Dermis blood vessel endothelial cell (primary cell): Measurements from ENCODE around the gene ABCC4. TPM values are rescaled to one million over a fixed set of nuclear protein-coding genes. Genes with fewer than 3 reads are reported as not detected.
A peak's percentile ranks its signal among the peaks of the same experiment; 100 is the strongest.

Experiments used
- DNase-seq: peaks from one replicate; pipeline ENCODE4 v3.0.0; 2010
- total RNA-seq: library from RNA; depleted of rRNA; stranded (reverse); fragments of >200 nt; gene quantifications from 2 replicates; pipeline ENCODE4 v1.2.3, GENCODE V29; 2014

ABCC4 gene, protein sequence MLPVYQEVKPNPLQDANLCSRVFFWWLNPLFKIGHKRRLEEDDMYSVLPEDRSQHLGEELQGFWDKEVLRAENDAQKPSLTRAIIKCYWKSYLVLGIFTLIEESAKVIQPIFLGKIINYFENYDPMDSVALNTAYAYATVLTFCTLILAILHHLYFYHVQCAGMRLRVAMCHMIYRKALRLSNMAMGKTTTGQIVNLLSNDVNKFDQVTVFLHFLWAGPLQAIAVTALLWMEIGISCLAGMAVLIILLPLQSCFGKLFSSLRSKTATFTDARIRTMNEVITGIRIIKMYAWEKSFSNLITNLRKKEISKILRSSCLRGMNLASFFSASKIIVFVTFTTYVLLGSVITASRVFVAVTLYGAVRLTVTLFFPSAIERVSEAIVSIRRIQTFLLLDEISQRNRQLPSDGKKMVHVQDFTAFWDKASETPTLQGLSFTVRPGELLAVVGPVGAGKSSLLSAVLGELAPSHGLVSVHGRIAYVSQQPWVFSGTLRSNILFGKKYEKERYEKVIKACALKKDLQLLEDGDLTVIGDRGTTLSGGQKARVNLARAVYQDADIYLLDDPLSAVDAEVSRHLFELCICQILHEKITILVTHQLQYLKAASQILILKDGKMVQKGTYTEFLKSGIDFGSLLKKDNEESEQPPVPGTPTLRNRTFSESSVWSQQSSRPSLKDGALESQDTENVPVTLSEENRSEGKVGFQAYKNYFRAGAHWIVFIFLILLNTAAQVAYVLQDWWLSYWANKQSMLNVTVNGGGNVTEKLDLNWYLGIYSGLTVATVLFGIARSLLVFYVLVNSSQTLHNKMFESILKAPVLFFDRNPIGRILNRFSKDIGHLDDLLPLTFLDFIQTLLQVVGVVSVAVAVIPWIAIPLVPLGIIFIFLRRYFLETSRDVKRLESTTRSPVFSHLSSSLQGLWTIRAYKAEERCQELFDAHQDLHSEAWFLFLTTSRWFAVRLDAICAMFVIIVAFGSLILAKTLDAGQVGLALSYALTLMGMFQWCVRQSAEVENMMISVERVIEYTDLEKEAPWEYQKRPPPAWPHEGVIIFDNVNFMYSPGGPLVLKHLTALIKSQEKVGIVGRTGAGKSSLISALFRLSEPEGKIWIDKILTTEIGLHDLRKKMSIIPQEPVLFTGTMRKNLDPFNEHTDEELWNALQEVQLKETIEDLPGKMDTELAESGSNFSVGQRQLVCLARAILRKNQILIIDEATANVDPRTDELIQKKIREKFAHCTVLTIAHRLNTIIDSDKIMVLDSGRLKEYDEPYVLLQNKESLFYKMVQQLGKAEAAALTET (N-terminal part only)
- 6.1 and 9.8 TPM in 2 replicates for total RNA-seq

DNA sequence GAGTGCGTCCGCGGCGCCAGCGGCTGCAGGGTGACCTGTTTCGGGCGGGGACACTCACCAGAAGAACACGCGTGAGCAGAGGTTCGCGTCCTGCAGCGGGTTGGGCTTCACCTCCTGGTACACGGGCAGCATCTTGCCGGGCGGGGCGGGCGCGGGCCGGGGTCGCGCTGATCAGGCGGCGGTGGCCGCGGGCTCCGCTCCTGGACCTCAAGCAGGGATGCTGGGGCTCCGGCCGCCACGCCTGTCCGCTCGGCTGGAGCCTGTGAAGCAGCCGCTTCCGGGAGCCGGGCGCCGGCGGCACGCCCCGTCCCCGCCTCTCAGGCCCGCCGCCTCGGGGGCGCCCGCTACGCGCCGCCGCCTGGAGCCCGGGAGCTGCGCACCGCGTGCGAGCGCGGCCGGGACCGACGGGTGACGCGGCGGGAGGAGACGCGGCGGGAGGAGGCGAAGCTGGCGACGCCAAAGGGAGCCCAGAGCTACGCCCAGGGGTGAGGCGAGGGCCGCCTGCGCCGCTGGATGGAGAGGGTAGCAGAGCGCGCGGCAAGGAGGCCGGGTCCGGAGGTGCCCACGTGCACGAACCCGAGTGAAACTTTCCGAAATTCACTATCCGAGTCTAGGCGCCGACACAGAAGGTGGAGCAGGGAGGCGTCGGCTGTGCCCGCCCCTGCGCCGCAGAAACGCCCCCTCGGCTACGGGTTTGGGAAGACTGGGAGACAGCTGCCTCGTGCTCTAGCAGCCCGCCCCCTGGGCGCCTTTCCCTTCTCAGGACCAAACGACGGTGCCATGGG, at the start of gene ABCC4:
Gene ABCC4, minus strand, starts transcription at position 269 of the 785 bp plus-strand sequence. Its CDS starts 137 bp downstream, at position 132.
- DNase-seq: peak; percentile 72

DNA sequence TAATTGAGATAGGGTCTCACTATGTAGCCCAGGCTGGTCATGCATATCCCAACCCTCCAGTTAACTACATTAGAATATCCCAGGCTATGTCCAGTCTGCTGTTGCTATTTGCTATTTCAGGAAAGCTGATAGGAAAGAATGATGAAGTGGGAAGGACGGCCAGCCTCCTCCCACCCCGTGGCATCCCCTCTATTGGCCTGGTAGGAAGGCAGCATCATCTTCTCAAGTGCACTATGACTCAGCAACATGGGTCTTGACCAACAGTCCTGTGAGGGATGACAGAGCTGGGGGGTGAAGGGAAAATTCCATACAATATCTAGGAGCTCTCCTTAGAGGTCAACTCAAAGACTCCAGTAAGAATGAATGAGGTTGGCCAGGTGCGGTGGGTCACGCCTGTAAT, 48.0 kb upstream of the ABCC4 start:
- DNase-seq: peak; percentile 19

DNA sequence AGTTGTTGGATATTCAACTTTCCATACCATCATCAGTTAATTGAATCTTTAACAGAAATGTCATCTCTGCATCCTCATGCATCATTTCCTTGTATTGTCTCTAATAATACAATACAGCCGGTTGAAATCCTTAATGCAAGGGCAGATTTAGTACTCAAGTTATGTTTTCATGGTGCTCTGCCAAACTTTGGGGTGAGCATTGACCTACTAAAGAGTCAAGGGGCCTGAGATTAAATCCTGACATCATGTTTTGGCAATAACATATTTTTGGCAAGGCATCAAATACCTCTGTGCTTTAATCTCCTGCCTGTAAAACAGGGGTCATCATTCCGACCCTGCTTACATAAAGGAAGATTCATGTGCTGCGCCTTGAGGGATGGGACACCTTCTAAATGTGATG, 42.7 kb upstream of the ABCC4 start:
- DNase-seq: peak; percentile 97

DNA sequence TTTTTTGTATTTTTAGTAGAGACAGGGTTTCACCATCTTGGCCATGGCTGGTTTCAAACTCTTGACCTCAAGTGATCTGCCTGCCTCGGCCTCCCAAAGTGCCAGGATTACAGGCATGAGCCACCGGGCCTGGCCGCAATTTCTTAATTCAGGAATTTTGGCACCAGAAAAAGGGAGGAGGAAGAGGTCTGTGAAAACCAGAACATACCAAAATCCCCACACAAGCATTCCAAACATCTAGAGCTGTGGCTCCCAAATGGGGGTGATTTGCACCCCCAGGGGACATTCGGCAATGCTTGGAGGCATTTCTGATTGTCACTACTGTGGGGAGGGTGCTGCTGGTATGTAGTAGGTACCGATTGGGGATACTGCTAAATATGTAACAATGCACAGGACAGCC, 40.2 kb upstream of the ABCC4 start:
- DNase-seq: no peak

DNA sequence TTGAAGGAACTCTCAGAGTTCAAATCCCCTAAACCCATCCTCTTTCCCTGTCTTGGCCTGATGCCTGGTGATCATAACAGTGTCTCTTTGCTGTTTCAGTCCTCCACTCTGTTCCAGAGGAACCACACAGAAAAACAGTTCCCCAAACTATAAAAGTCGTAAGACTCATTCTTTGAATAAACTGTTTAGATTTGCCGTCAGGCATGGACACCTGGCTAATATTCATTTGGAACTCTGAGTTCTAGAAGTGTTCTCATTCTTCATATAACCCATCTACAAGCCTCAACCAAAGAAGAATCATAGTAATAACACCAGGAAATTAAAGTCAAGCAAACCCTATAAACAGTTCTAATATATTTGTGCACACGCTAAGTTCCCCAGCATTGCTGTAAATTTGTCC, 37.7 kb upstream of the ABCC4 start:
- no peak for DNase-seq

DNA sequence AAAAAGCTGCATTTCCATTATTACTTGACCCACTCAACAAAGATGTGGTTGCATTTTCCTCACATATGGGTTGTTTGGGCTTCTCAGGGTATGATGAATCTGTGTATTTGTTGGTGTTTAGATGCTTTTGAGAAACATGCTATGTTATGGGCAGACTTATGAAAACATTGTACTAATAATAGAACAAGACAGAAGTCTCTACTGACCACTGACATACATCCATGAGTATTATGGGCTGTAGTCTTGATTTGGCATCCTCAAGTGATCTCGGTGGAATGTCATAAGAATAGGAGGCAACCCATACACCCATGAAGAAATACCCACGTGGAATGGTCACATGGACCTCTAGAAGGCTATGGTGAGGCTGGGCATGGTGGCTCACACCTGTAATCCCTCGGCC, 36.3 kb upstream of the ABCC4 start:
- DNase-seq: no peak

DNA sequence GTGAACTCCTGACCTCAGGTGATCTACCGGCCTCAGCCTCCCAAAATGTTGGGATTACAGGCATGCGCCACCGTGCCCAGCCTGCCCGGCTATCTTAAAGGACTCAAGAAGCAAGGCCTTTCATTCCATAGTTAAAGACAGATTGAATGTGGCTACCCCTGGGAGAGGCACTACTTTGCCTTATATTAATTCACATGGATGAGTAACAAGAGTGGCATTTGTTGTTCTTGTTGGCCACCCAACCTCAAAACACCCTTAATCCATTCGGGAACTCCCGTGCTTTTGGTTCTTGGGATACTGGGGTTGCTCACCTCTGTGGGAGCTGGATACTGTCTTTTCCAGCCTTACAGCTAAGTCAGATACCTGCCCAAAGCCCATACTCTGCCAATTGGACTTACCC, 34.4 kb upstream of the ABCC4 start:
- no peak for DNase-seq

DNA sequence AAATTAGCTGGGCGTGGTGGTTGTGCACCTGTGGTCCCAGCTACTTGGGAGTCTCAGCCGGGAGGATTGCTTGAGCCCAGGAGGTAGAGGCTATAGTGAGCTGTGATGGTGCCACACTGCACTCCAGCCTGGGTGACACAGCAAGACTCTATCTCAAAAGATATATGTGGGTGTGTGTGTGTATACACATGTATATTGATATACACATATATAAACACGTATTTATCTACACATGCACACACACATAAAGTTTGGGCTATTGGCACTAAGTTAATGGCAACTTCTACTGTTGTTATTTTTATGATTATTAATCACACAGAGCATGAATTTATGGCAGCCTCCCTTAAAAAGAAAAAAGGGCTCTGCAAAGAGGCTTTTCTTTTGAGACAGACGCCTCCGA, 27.1 kb upstream of the ABCC4 start:
- no peak for DNase-seq

DNA sequence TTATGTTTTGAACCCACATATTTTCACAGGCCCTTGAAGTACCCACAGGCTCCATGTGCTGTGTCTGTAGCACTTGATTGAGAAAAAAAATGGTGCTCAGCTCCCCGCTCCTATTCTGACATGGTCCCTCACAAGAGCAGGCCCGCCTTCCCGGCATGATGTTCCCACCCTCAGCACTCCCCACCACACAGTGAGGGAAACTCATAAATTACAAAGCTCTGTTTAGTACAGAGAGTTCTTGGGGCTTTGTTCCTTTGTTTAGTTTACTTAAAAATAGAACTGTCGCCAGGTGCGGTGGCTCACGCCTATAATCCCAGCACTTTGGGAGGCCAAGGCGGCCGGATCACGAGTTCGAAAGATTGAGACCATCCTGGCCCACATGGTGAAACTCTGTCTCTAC, 25.9 kb upstream of the ABCC4 start:
- DNase-seq: no peak

DNA sequence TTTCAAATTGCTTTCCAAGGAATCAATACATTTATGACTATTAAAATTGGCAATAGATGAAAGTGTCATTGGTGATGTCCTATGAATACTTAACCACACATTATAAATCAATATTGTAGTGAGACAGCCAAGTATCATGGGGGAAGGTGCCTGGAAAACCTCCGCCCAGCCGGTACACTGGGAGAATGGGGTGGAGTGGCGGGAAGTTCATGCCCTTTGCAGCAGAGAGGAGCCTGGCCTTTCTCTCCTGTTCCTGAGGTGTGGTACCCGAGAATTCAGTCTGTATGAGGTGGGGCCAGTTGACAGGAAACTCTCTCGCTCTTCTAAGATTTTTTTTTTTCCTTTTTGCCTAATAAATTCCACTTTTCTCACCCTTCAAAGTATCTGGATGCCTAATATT, 25.4 kb upstream of the ABCC4 start:
- DNase-seq: no peak

DNA sequence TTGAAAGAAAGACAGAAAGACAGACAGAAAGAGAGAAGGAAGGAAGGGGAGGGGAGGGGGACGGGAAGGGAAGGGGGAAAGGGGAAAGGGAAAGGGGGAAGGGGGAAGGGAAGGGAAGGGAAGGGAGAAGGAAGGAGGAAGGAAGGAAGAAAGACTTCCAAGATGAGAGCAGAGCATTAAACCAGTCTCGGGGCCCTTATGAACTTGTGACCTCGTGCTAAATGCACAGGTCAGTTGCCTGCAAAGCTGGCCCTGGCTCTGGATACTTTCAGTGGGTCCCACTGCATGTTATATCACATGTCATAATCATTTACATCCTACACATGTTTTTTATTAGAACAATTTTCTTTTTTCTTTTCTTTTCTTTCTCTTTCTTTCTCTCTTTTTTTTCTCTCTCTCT, 24.2 kb upstream of the ABCC4 start:
- no peak for DNase-seq

DNA sequence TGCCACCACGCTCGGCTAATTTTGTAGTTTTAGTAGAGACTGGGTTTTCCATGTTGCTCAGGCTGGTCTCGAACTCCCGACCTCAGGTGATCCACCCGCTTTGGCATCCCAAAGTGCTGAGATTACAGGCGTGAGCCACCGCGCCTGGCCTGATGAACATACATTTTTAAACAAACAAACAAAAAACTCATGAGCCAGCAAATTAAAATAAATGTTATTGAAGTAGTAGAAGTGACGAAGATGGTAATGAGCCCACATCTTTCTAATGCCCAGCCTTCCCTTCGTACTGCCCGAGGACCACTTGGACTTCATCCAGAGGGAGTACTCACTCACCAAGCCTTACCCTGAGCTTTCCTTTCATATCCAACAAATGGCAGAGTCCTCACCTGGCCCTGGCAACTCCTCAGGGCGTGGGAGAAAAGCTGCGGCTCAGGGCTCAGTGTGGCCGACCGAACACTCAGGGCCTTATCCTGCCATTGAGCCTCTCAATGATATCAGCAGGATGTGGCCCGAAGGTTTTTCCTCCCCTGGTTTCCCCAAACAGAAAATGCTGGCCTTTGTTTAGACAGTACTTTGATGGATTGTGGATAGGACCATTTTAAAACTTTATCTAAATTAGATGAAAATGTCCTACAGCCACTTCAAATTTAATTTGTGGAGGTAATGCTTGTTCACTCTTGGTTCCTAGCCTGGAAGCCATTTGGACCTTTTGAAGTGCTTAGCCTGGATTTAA, 22.8 kb upstream of the ABCC4 start:
- peak; percentile 69 for DNase-seq

DNA sequence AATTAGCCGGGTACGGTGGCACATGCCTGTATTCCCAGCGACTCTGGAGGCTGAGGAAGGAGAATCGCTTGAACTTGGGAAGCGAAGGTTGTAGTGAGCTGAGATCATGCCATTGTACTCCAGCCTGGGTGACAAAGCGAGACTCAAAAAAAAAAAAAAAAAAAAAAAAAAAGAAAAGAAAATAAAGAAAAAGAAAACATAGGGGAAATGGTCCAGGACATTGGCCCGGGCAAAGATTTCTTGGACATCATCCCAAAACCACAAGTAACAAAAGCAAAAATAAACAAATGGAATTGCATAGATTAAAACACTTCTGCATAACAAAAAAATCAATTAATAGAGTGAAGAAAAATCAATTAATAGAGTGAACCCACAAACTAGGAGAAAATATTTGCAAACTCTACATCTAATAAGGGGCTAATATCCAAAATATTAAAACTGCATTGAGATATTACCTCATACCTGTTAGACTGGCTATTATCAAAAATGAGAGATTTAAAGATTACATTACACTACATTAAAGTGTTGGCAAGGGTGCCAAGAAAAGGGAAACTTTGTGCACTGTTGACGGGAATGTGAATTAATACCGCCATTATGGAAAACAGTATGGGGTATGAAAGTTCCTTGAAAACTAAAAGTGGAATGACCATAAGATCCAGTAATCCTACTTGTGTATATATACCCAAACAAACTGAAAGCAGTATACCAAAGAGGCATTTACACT, 18.5 kb upstream of the ABCC4 start:
- peak; percentile 56 for DNase-seq

DNA sequence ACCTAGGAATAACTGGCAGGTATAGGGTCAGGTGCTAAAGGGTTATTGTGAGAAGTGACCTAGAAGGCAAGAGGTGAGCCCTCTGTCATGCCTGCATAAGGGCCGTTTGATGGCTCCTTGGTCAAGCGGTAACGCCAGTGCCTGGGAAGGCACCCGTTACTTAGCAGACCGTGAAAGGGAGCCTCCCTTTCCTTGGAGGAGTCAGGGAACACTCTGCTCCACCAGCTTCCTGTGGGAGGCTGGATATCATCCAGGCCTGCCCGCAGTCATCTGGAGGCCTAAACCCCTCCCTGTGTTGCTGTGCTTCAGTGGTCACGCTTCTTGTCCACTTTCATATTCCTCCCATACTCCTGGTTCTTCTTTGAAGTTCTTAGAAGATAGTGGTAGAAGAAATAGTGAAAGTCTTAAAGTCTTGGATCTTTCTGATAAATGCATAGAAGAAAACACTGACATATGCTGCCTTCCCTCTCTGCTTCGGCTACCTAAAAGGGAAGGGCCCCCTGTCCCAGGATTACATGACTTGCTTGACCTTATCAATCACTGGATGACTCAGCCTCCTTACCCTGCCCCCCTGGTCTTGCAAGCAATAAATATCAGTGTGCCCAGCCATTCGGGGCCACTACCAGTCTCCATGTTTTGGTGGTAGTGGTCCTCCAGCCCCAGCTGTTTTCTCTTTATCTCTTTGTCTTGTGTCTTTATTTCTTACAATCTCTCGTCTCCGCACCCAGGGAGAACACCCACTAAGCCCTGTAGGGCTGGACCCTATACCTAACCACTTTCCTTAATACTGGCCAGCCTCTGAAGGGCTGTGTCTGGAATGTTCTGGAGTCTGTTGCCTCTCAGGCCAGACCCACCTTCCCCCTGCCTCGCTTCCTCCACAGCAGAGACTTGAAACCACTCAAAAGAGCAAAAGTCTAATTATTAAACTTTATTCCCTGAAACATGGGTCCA, 16.1 kb upstream of the ABCC4 start:
- peak; percentile 30 for DNase-seq

DNA sequence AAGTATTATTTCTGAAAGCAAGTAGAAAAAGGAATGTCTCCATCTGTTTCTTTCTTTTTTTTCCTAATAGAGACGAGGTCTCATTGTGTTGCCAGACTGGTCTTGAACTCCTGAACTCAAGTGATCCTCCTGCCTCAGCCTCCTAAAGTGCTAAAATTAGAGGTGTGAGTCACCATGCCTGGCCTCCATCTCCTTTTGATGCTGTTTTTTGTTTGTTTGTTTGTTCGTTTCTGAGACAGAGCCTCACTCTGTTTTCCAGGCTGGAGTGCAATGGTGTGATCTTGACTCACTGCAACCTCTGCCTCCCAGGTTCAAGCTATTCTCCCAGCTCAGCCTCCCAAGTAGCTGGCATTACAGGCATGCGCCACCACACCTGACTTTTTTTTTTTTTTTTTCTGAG, 14.5 kb upstream of the ABCC4 start:
- no peak for DNase-seq

DNA sequence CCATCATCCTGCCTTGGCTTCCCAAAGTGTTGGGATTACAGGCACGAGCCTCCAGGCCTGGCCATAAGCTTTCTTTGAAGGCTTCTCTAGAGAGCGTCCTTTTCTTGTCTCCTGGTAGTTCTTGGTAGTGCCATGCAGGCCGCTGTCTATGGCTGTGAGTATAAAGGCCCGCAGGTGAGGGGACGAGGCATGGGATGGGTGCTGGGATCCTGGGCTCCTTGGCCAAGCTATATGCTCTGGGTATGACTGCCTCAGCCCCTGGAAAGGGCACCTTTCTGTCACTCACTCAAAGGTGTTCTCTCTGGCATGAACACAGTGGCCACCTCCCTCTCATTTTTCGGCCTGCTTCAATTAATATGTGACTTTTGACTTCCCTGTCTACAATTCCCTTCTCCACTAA, 6.3 kb upstream of the ABCC4 start:
- no peak for DNase-seq

DNA sequence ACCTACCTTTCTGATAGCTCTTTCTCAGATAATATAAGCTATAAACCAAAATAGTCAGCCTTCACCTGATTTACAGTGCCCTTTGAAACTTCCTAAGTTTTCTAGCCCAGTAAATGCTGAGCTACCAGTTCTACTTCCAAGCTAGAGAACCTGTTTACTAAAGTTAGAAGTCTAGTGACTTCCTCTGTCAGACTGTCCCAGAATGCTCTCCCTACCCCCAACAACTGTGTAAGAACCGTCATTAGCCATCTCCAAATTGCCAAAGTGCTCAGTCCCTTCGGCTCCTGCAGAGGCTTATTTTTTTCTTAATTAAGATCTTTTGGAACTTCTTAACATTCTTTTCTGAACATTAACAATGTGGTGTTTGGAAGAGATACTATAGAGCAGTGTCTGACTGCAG, 3.2 kb upstream of the ABCC4 start:
- DNase-seq: no peak

DNA sequence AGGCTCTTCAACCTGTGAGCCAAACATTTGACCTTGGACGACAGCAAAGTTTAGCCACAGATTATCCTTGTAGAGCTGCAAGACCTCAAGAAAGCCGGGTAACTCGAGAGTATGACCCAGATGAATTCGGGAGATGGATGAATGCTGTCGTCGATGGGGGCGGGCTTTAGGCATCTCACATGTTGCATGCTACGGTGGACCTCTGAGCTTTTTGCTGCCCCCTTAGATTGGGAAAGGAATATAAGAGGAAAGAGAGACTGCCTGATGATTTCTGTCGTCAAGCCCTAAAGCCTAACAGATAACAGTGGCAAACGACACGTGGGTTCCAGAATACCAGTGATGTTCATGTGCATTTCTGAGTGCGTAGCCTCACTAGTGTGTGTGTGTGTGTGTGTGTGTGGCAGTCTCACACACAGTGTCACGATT, 730 bp upstream of the ABCC4 start:
- no peak for DNase-seq

DNA sequence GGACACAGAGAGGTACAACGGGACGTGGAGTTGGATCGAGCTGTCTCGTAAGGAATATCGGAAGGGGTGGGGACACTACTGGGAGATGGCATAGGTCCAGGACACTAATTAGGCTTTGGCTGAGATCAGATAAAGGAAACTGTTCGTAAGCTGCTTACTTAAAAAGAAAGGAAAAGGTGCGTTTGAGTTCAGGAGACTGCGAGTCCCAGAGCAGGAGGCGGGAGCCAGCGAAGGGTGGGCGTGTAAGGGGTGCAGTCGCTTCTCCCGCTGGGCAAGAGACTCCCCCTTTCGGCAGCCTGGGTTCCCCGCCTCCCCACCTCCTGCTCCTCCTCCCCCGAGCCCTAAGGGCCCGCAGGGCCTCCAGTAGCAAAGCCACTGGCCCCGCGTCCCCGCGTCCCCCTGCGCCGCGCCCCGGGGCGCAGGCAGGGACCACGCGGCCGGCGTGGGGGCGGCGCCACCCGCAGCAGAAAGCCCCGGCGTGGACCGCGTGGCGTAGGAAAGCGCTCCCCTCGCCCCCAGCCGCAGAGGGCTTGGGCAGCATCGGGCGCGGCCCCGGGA, 547 bp downstream of the ABCC4 start:
- DNase-seq: peak; percentile 56
